Epithelial cell of proximal tubule (primary cell): ENCODE data around the gene JOSD2. TPM values are rescaled to one million over a fixed set of nuclear protein-coding genes. Genes with fewer than 3 reads are reported as not detected.

Experiments
- DNase-seq: peaks from one replicate; pipeline ENCODE4 v3.0.0-alpha.2; 2011; ENCODE audit warnings: low read depth
- H3K4me3 ChIP-seq: 2 replicates; pipeline ENCODE4 v1.5.1; 2011; ENCODE audit warnings: low read depth, mild to moderate bottlenecking, low read length
- CTCF ChIP-seq: conservative IDR thresholded peaks from 2 replicates; pipeline ENCODE4 v1.5.1; 2012; ENCODE audit warnings: low read depth, mild to moderate bottlenecking, low read length
- total RNA-seq: library from RNA; depleted of rRNA; stranded (reverse); fragments of >200 nt; gene quantifications from 2 replicates; pipeline ENCODE4 v1.2.3, GENCODE V29; 2015

Gene JOSD2
- total RNA-seq, 1 donor from 2014 or later: 16.1 TPM

GRCh38 chr19:50481351-50482149, 29.4 kb downstream of the JOSD2 start:
- no peak for TF ChIP-seq CTCF
- H3K4me3 ChIP-seq: no peak overlapping the region
- DNase-seq: no peak

GRCh38 chr19:50480281-50481111, 30.5 kb downstream of the JOSD2 start:
- no peak overlapping the region for H3K4me3 ChIP-seq
- TF ChIP-seq CTCF: no peak
- DNase-seq: no peak

GRCh38 chr19:50479761-50480251, 31.2 kb downstream of the JOSD2 start:
- H3K4me3 ChIP-seq: no peak overlapping the region
- DNase-seq: no peak
- no peak for TF ChIP-seq CTCF

- no peak overlapping the region for H3K4me3 ChIP-seq
- DNase-seq: no peak
- peak; percentile 53 for TF ChIP-seq CTCF
Measured at GRCh38 chr19:50478901-50479715, 31.9 kb downstream of the JOSD2 start.

GRCh38 chr19:50477751-50478515, 33.1 kb downstream of the JOSD2 start:
- H3K4me3 ChIP-seq: no peak overlapping the region
- no peak for TF ChIP-seq CTCF

GRCh38 chr19:50476907-50477238, 34.1 kb downstream of the JOSD2 start:
- no peak for DNase-seq
- TF ChIP-seq CTCF: no peak
- peak overlapping the region; percentile 98 for H3K4me3 ChIP-seq

More at GRCh38 chr19:50477751-50478515, 33.1 kb downstream of the JOSD2 start:
- no peak for DNase-seq
